ENCODE measurements around the gene TRAPPC12.
"Not testable (repeated sequence)": the region's sequence is repeated elsewhere in the genome, so short reads cannot be mapped to it uniquely, and the experiment has no call there.

Gene TRAPPC12

GRCh38 chr2:3454005-3454404 lies 74.5 kb downstream of the TRAPPC12 start:
- not testable (repeated sequence) for DNase-seq (ENCODE audit: low read depth)

GRCh38 chr2:3454802-3455201 lies 75.3 kb downstream of the TRAPPC12 start:
- no peak for DNase-seq (ENCODE audit: low read depth)

- no peak for DNase-seq (ENCODE audit: low read depth)
Measured at GRCh38 chr2:3456125-3456524, 76.6 kb downstream of the TRAPPC12 start.

GRCh38 chr2:3457524-3458395 lies 78.3 kb downstream of the TRAPPC12 start:
- DNase-seq (ENCODE audit: low read depth), result no peak

- DNase-seq (ENCODE audit: low read depth), result no peak
Measured at GRCh38 chr2:3458396-3459184, 79.1 kb downstream of the TRAPPC12 start.

GRCh38 chr2:3459185-3460015 lies 79.9 kb downstream of the TRAPPC12 start:
- DNase-seq (ENCODE audit: low read depth), result no peak

- DNase-seq (ENCODE audit: low read depth), result no peak
Measured at GRCh38 chr2:3460156-3460555, 80.7 kb downstream of the TRAPPC12 start.

- DNase-seq (ENCODE audit: low read depth), result no peak
Measured at GRCh38 chr2:3460831-3461800, 81.6 kb downstream of the TRAPPC12 start.

- peak; percentile 25 for DNase-seq (ENCODE audit: low read depth)
Measured at GRCh38 chr2:3461801-3462492, 82.5 kb downstream of the TRAPPC12 start.

GRCh38 chr2:3462493-3463104 lies 83.1 kb downstream of the TRAPPC12 start:
- DNase-seq (ENCODE audit: low read depth), result no peak

GRCh38 chr2:3463186-3463835 lies 83.8 kb downstream of the TRAPPC12 start:
- no peak for DNase-seq (ENCODE audit: low read depth)

GRCh38 chr2:3463944-3464343 lies 84.5 kb downstream of the TRAPPC12 start:
- no peak for DNase-seq (ENCODE audit: low read depth)

GRCh38 chr2:3464401-3465005 lies 85.0 kb downstream of the TRAPPC12 start:
- DNase-seq (ENCODE audit: low read depth), result no peak

GRCh38 chr2:3465328-3465727 lies 85.8 kb downstream of the TRAPPC12 start:
- DNase-seq (ENCODE audit: low read depth), result no peak

GRCh38 chr2:3465844-3466481 lies 86.5 kb downstream of the TRAPPC12 start:
- DNase-seq (ENCODE audit: low read depth), result no peak

GRCh38 chr2:3466482-3466863 lies 87.0 kb downstream of the TRAPPC12 start:
- no peak for DNase-seq (ENCODE audit: low read depth)

- DNase-seq (ENCODE audit: low read depth), result no peak
Measured at GRCh38 chr2:3466966-3467365, 87.5 kb downstream of the TRAPPC12 start.

GRCh38 chr2:3467654-3468053 lies 88.2 kb downstream of the TRAPPC12 start:
- DNase-seq (ENCODE audit: low read depth), result no peak

Data from activated T-cell treated with anti-CD3 and anti-CD28 coated beads for 24 hours (primary cell).